ENCODE measurements around the gene PTPRD. TPM values are rescaled to one million over a fixed set of nuclear protein-coding genes. Genes with fewer than 3 reads are reported as not detected.
"Not testable (repeated sequence)": the region's sequence is repeated elsewhere in the genome, so short reads cannot be mapped to it uniquely, and the experiment has no call there.

The PTPRD gene
- total and polyA plus RNA-seq, 2 of the 4 experiments (the other 2 are of a cell fraction): 0.07 to 0.18 TPM

- H4K91ac ChIP-seq (ENCODE audit: insufficient read depth, low read depth, low read length); H3K36me3 ChIP-seq (ENCODE audit: control insufficient read depth, insufficient read depth, low read length); H2BK20ac ChIP-seq (ENCODE audit: low read depth, low read length); H4K5ac ChIP-seq (ENCODE audit: low read depth, low read length); POLR2A ChIA-PET (ENCODE audit: unreplicated experiment); BruUV-seq (replicated peaks); H3K4ac ChIP-seq (ENCODE audit: low read depth, low read length); H3K14ac ChIP-seq (replicated peaks; ENCODE audit: low read depth, low read length); H3K27me3 ChIP-seq (ENCODE audit: control insufficient read depth, insufficient read depth, low read length); H3K79me1 ChIP-seq (ENCODE audit: low read depth in 1 of 2, low read length in 2 of 2); H2AFZ ChIP-seq (replicated peaks; ENCODE audit: low read length, poor library complexity); H3K9me1 ChIP-seq (ENCODE audit: insufficient read depth, low read length); H2BK15ac ChIP-seq (ENCODE audit: low read depth, low read length); H3K56ac ChIP-seq (ENCODE audit: extremely low read depth, insufficient read depth, low read length); H3K9me3 ChIP-seq (ENCODE audit: control insufficient read depth, insufficient read depth, low read length); H3K4me2 ChIP-seq (ENCODE audit: low read depth, low read length); H4K20me1 ChIP-seq (ENCODE audit: insufficient read depth, low read length); H3K4me3 ChIP-seq (ENCODE audit: insufficient read depth, low read depth, low read length); H2BK5ac ChIP-seq (ENCODE audit: low read depth, low read length, poor library complexity, severe bottlenecking); DNase-seq; H4K8ac ChIP-seq (ENCODE audit: low read depth in 2 of 2, low read length in 2 of 2); H3K18ac ChIP-seq (ENCODE audit: low read depth, low read length); H3K4me1 ChIP-seq (ENCODE audit: control insufficient read depth, insufficient read depth, low read length); intact Hi-C loops (cut with micrococcal nuclease); H3K23ac ChIP-seq (ENCODE audit: low read depth, low read length); CTCF ChIA-PET; H3K27ac ChIP-seq (ENCODE audit: insufficient read depth, low read length); dilution Hi-C loops (cut with HindIII; ENCODE audit: low sequenced_read_pairs, unreplicated experiment); H3K9ac ChIP-seq (ENCODE audit: low read depth, low read length); ATAC-seq (ENCODE audit: low read depth); H2AK9ac ChIP-seq (replicated peaks; ENCODE audit: low read depth, low read length, poor library complexity); H2BK120ac ChIP-seq (ENCODE audit: low read depth, low read length); H2AK5ac ChIP-seq (ENCODE audit: low read depth, low read length); in situ Hi-C loops (cut with MboI; ENCODE audit: low sequenced_read_pairs): not testable (repeated sequence)
- WGBS, 2 experiments (ENCODE audit: extremely low coverage in 2 of 2, insufficient read length in 1 of 2): no CpG with 5 or more reads among the region's 19 CpGs
Observed at GRCh38 chr9:9441874-9442273, 1170.9 kb downstream of the PTPRD start.
